ENCODE data around the gene FAM151B.
A peak's percentile ranks its signal among the peaks of the same experiment; 100 is the strongest.

FAM151B gene

GRCh38 chr5:80540691-80541090, 52.8 kb downstream of the FAM151B start:
- TF ChIP-seq, protein P1, sequence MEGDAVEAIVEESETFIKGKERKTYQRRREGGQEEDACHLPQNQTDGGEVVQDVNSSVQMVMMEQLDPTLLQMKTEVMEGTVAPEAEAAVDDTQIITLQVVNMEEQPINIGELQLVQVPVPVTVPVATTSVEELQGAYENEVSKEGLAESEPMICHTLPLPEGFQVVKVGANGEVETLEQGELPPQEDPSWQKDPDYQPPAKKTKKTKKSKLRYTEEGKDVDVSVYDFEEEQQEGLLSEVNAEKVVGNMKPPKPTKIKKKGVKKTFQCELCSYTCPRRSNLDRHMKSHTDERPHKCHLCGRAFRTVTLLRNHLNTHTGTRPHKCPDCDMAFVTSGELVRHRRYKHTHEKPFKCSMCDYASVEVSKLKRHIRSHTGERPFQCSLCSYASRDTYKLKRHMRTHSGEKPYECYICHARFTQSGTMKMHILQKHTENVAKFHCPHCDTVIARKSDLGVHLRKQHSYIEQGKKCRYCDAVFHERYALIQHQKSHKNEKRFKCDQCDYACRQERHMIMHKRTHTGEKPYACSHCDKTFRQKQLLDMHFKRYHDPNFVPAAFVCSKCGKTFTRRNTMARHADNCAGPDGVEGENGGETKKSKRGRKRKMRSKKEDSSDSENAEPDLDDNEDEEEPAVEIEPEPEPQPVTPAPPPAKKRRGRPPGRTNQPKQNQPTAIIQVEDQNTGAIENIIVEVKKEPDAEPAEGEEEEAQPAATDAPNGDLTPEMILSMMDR (IDR thresholded peaks at IDR 0.05; ENCODE audit: insufficient read depth, low read depth, low read length, missing control alignments) = no peak
- no peak for DNase-seq (ENCODE audit: low read depth)
- H3K4me3 ChIP-seq (ENCODE audit: low read length) = no peak overlapping the region

GRCh38 chr5:80541392-80541791, 53.5 kb downstream of the FAM151B start:
- H3K4me3 ChIP-seq (ENCODE audit: low read length) = no peak overlapping the region
- TF ChIP-seq, protein P1 (IDR thresholded peaks at IDR 0.05; ENCODE audit: insufficient read depth, low read depth, low read length, missing control alignments) = no peak
- no peak for DNase-seq (ENCODE audit: low read depth)

GRCh38 chr5:80554646-80555045, 66.7 kb downstream of the FAM151B start:
- TF ChIP-seq, protein P1 (IDR thresholded peaks at IDR 0.05; ENCODE audit: insufficient read depth, low read depth, low read length, missing control alignments) = no peak
- no peak overlapping the region for H3K4me3 ChIP-seq (ENCODE audit: low read length)
- no peak for DNase-seq (ENCODE audit: low read depth)

- DNase-seq (ENCODE audit: low read depth) = no peak
- H3K4me3 ChIP-seq (ENCODE audit: low read length) = no peak overlapping the region
- TF ChIP-seq, protein P1 (IDR thresholded peaks at IDR 0.05; ENCODE audit: insufficient read depth, low read depth, low read length, missing control alignments) = no peak
Observed at GRCh38 chr5:80555099-80555498, 67.2 kb downstream of the FAM151B start.

DNA sequence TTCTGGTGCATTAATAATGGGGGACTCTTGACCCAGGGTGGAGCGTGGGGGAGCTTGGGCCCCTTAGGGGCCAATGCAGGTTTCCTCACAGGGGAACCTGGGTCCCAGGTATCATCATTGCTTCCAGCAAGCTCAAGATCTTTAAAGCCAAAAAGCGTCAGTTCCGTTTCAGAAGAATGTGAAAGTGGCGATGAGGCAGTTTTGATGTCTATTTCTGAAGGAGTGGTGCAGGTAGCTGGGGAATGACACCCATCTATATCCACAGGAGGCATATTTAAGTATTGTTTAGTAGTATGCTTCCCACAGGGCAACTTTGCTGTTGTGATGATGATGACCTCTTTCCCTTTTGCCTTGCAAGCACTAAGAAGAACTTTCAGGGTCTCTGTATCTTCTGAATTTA, 71.3 kb downstream of the FAM151B start:
- DNase-seq (ENCODE audit: low read depth) = no peak
- no peak overlapping the region for H3K4me3 ChIP-seq (ENCODE audit: low read length)
- TF ChIP-seq, protein P1 (IDR thresholded peaks at IDR 0.05; ENCODE audit: insufficient read depth, low read depth, low read length, missing control alignments) = no peak

DNA sequence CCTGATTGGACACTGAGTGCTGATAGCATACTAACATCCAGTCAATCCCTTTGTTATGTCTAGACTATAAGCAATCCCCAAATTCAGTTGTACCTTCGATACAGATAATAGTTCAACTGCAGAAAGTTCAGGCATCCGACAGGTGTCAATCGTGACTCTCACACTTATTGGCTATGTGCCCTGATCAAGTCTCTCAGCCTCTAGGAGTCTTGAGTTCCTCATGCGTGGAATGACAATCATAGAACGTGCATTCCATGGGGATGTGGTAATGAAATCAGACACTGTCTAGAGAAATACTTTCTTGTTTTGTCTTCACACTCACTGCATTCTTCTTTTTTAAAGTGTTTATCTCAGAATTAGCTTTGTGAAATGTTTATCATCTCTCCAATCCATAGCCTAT, 77.4 kb downstream of the FAM151B start:
- TF ChIP-seq, protein P1 (IDR thresholded peaks at IDR 0.05; ENCODE audit: insufficient read depth, low read depth, low read length, missing control alignments) = no peak
- peak; percentile 33 for DNase-seq (ENCODE audit: low read depth)
- no peak overlapping the region for H3K4me3 ChIP-seq (ENCODE audit: low read length)

GRCh38 chr5:80566711-80567259, 78.9 kb downstream of the FAM151B start:
- no peak overlapping the region for H3K4me3 ChIP-seq (ENCODE audit: low read length)
- DNase-seq (ENCODE audit: low read depth) = peak; percentile 29
- TF ChIP-seq, protein P1 (IDR thresholded peaks at IDR 0.05; ENCODE audit: insufficient read depth, low read depth, low read length, missing control alignments) = no peak

Data from epithelial cell of esophagus (primary cell).